GM15510 (cell line): Measurements from ENCODE around the gene IPO4.
A peak's percentile ranks its signal among the peaks of the same experiment; 100 is the strongest.

ENCODE experiments used
- POLR2A ChIP-seq: IDR thresholded peaks from 3 replicates; pipeline ENCODE4 v1.6.1; 2011; ENCODE audit warnings: borderline replicate concordance; ENCODE audit not compliant: insufficient read length; ENCODE audit errors: extremely low read depth

The IPO4 gene

DNA sequence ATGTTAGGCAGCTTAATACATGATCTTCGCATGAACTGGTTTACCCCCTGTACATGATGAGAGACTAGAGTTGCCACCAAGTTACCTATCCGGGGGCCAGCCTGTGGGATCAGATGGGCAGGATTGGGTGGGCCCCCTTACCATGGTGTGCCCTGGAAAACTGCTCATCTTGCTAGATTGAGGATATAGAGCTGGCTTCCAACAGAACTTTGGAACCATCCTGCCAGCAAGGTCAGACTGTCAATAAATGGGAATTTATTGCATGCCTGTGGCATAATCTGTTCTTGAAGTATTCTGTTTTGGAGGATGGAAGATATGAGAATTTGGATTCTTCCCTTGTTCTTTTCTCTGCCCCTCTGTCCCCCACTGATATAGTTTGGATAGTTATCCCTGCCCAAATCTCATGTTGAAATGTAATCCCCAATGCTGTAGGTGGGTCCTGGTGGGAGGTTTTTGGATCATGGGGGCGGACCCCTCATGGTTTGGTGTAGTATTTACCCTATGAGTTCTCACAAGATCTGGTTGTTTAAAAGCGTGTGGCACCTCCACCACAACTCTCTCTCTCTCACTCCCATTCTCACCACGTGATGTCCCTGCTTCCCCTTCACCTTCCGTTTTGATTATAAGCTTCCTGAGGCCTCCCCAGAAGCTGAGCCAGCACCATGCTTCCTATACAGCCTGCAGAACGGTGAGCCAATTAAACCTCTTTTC lies 10.4 kb upstream of the IPO4 start:
- TF ChIP-seq POLR2A, result no peak

DNA sequence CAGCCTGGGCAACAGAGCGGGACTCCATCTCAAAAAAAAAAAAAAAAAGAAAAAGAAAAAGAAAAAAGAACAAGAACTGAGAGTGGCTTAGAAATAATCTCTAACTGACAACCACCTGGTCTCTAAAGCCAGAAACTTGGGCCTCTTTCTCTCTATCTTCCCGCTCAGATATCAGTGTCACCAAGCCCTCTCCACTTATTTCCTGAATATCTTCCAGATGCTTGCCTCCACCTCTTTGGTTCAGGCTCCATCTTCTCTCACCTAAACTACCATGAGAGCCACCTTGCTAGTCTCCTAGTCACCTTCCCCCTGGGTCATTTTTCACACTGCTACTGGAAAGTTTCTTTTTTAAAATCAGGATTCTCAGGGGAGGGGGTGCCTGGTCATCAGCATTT lies 8.4 kb upstream of the IPO4 start:
- no peak for TF ChIP-seq POLR2A

DNA sequence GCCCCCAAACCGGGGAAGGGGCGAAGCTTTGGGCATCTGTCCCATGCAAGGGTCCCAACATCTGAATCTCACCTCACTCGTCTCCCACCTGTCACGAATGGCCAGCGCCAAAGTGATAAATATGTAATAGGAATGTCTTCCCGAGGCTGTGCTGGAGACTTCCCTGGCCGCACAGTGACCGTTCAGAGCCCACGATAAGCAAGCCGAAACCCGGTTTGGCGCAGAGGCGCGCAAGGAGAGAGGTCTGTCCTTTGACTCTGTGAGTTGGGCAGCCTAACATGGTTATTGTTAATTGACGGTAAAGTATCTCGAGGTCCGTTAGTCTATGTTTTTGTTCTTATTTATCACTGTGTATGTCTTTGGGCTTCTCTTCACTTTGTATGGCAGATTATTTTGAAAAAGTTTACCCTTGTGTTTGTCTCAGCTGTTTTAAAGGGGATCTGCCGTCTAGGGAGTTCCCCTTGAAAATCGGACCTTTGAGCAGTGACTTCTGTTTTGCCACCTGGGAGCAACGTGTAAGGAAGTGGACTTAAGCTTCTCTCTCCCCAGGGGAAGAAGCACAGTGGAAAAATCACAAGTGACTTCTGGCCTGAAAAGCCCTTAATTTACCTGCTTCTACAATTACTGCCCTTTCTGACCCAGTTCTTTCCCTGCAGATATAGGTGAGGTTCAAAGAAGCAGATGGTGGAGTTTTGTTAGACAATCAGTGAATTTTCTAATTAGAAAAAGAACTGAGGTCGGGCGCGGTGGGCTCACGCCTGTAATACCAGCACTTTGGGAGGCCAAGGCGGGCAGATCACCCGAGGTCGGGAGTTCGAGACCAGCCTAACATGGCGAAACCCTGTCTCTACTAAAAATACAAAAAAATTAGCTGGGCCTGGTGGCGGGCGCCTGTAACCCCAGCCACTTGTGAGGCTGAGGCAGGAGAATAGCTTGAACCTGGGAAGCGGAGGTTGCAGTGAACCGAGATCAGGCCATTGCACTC lies 7.7 kb upstream of the IPO4 start:
- no peak for TF ChIP-seq POLR2A

DNA sequence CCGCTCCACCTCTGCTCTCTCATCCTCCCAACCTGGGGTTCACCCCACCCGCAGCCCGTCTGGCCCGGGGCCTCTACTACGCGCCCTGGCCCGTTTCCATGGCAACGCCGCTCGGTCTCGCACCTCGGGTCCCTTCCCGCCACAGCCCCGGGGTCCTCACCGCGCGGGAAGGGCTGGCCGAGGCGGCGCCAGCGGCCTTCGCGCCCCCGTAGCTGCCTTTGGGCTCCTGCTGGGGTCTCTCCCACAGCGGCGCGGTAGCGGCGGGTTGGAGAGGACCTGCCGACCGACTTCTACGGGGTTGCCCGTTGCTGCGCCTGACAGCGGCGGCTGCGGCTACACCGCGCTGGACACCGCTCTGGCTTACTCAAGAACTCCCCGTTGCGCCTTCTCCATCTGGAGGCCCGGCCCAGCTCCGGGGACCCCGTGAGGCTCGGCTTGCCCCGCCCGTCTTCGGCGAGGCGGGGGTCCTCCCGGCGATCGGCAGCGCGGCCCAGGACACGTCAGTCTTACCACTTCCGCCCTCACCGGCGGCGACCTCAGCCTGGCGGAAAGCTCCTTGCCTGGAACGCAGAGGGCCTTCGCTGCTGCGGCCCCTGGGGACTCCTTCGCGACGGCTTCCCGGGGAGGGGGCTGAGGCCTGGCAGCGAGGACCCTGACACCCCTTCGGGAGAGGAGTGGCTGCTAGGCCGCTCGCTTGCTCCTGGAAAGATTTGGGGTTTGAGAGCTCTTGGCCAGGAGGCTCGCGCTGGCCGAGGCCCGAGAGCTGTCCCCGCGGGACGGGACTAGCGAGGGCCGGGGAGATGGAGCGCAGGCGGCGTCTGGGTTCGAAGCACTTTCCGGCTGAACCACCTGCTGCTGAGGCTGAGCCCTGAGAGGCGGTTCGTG lies 6.8 kb upstream of the IPO4 start, which contains the start of gene TM9SF1:
TSS of gene TM9SF1 (minus strand) at position 256 of the 885 bp plus-strand sequence. CDS start 422 bp downstream, outside the sequence.
- TF ChIP-seq POLR2A, result peak; percentile 67

DNA sequence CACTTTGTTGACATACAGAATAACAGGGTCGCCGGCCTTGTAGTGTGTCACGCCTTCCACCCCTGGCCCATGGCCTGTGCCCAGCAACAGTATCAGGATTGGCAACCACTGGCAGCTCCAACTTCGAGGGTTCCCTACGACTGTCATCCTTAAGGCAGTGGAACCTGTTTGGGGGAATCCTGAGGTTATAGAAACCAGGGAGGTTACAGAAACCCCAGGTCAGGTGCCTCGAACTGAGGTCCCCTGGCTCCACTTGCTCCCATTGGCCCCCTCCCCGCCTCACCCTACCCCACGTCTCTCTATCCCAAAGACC lies 6.2 kb upstream of the IPO4 start:
- TF ChIP-seq POLR2A, result no peak

DNA sequence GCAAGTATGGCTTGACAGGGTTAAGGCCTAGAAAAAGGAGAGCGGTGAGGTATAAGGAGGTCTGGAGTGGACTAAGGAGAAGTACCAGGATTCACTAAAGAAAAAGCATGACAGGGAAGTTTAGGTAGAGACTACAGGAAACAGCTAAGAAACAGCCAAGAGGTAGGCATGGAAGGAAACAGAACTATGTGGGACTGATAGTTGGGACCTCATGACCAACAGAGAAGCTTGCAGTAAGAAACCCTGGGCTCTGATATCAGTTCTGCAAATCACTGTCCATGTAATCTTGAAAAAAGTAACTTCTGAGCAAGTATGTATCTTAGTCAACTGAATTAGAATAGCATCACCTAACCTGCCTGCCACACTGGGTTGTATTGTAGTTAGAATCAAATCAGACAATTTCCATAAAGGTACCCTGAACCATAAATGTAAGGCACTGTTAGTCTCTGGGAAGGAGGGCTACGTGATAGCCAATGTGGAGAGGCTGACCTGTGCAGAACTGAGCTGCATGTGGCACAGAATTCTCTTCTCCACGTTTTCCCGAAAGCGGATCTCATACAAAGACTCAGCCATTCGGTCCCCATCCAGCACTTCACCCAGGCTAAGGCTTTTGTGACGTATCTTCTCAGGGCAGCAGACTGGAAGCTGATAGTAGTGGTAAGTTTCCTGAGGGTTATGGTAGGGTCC lies 5.7 kb upstream of the IPO4 start:
- TF ChIP-seq POLR2A, result no peak

DNA sequence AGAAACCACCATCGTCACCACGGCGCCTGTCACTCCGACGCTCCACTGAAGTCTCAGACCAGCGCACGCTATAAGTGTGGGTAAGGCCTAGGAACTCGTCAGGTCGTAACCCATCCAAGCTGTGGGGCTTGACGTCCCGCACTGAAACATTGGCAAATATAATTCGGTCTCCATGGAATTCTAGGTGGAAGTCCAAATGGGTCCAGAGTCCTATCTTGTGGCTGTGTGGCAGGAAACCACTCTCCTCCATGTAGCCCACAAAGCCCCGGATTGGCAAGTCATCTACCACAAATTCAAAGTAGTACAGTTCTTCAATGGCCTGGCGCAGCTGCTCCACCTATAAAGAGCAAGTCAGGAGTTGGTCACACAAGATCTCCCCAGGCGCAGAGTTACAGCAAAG lies 4.3 kb upstream of the IPO4 start:
- TF ChIP-seq POLR2A, result no peak

DNA sequence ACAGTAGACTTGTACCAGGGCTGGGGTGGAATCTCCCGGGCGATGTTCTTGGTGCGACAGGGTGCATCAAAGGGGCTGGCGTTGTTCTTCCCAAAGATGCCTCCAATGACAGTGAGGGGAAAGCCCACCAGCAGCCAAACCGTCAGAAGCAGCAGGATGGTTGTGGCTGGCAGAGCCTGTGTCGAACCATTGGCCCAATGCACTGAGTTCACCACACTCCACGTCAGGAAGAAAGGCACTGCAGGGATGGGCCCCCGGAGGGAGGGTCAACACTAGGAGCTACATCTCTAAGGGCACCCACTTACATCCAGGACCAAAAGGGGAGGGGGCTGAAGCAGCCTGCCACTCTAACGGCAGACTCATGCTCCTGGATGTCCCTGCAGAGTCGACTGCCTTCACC lies 1.8 kb upstream of the IPO4 start:
- TF ChIP-seq POLR2A, result no peak

DNA sequence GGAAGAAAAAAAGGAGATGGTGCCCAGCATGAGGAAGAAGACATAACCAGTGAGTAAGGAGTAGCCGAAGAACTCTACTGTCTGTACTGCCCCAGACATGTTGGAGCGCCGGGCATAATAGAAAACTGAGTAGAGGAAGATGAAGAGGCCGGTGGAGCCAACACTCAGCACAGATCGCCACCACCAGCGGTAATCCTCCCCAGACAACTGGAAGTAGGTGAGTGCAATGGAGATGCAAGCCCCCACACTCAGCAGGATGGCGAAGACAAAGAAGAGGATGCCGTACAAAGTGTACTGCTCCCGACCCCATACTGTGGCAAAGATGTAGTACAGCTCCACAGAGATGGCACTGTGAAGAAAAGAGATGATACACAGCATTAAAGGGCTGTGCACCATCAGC lies 844 bp upstream of the IPO4 start:
- no peak for TF ChIP-seq POLR2A

DNA sequence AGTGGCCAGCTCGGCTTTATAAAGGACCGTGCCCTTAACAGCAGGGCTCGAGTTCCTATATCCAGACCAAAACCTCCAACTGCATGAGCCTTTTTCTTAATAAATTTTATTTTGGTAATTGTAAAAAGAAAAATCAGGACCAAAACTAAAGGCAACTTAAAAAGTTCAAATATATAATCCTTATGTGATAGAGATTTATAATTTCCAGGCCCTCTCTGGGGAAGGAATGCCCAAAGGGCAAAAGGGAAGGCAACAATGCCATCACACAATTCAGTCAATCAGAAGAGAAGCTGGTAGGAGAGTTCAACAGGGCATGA lies 401 bp upstream of the IPO4 start:
- no peak for TF ChIP-seq POLR2A

DNA sequence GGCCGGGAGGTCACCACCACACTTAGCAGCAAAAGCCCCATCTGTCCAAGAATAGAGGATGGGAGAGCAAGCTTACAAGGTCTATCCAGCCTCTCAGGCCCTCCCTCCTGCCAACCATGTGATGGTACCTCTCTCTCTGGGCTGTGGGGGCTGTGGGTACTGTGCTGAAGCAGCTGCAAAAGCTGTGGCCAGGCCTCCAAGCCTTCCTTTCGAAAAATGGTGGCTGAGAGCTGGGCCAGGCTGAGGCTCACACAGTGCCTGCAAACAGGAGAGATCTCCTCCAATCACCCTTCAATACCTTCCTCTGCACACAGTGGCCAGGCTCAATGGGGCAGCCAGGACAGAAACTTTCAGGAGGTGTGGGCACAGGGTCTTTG lies 1.1 kb downstream of the IPO4 start:
- TF ChIP-seq POLR2A, result no peak

DNA sequence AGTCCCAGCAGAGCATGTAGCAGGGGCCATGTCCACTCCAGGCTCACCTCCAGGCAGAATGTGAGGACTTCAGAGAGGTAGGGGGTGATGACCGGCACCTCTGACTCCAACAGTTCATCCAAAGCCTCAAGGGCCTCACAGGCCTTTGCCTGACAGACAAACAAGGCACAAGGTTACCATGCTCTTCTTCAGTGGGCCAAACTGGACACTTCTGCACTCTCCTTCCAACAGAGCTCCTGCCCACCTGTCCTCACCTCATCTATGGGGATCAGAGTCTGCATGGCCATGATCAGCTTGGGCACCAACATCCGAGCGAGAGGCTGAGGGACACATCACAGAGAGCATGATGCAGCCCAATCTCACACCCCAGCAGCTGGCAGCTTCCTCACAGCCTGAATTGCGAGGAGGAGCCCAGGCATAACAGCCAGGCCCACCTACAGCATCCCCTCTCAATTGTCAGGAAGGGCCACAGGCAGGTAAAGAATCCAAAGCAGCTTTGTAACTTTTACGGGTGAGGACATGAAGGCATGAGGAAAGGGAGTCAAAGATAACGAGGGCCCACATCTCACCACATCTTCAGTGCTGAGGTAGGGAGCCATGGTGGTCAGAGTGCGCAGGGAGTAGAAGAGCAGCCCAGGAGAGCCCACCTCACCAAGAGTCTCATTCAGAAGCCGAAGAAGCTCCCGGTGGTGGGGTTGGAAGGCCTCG lies 1.6 kb downstream of the IPO4 start:
- no peak for TF ChIP-seq POLR2A

DNA sequence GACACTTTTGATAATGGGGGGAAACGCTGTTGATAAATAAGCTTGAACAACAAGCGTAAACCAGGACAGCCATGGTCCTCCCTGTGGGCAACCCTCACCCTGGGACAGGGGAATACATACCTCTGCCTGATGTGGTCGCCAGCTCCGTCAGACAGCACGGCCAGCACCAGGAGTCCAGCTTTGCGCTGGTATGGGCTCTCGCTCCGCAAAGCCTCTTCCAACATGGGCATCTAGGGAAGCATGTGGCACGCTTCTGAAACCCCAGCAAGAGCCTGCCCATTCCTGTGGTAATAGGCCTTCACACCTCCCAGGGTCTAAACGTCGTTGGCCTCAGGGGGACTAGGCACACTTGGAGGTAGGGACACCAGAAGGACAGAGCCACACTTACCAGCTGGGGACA lies 2.9 kb downstream of the IPO4 start:
- TF ChIP-seq POLR2A, result no peak

DNA sequence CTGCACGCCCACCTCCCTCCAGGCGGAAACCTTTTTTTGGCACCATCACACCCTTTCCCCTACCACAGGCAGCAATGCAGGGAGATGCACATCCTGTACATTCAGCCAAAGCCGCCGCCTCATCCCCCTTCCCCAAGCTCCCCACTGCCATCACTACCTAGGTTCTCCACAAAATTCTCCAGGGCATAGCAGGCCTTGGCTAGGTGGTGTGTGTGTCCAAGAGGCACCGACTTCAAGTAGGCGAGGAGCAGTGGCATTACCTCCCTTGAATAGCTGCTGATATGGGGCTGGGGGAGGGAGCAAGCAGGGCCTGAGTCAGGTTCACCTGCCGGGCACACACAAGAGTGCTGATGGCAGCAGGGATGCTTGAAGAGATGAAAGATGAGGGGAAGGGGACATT lies 3.6 kb downstream of the IPO4 start:
- TF ChIP-seq POLR2A, result no peak
